Tibial nerve (tissue), 4 donors: Measurements from ENCODE around the gene STAMBP. TPM values are rescaled to one million over a fixed set of nuclear protein-coding genes. Genes with fewer than 3 reads are reported as not detected.

Source experiments
- DNase-seq, 2 donors: peaks; one replicate each; pipeline ENCODE4 v3.0.0-alpha.2; 2019; ENCODE audit warnings: low spot score in 2 of 2
- H3K27ac ChIP-seq, 4 donors: fragments of 200-600 bp; sonication (generic) in 3 of 4; one replicate each; pipeline ENCODE4 v1.5.1; 2017 to 2019; ENCODE audit warnings: mild to moderate bottlenecking in 1 of 4
- H3K27me3 ChIP-seq, 2 donors: fragments of 200-600 bp; sonication (generic) in 1 of 2; one replicate each; pipeline versions ENCODE4 v1.5.1 to v1.6.0; 2017 to 2019
- H3K36me3 ChIP-seq, 3 donors: fragments of 200-600 bp; sonication (generic); one replicate each; pipeline ENCODE4 v1.5.1; 2018 to 2019
- H3K4me1 ChIP-seq, 4 donors: fragments of 200-600 bp; sonication (generic) in 3 of 4; one replicate each; pipeline ENCODE4 v1.5.1; 2017 to 2019
- H3K4me3 ChIP-seq, 4 donors: fragments of 200-600 bp; sonication (generic) in 3 of 4; one replicate each; pipeline ENCODE4 v1.5.1; 2017 to 2019; ENCODE audit warnings: mild to moderate bottlenecking in 1 of 4, moderate library complexity in 1 of 4
- H3K9me3 ChIP-seq, 4 donors: fragments of 200-600 bp; sonication (generic) in 3 of 4; one replicate each; pipeline ENCODE4 v1.5.1; 2017 to 2019
- EP300 ChIP-seq, 2 donors: sonication (generic); formaldehyde crosslinking; IDR thresholded peaks; one replicate each; pipeline ENCODE4 v1.6.1; 2017; ENCODE audit warnings: antibody characterized with exemption in 2 of 2, mild to moderate bottlenecking in 1 of 2
- POLR2A ChIP-seq, 2 donors: fragments of 450-650 bp; IDR thresholded peaks; one replicate each; pipeline ENCODE4 v1.6.1; 2017; ENCODE audit warnings: antibody characterized with exemption in 2 of 2, mild to moderate bottlenecking in 2 of 2, moderate library complexity in 2 of 2
- WGBS, 2 donors: methylation state at CpG; one replicate each; pipeline ENCODE4 v1.1.5; 2018; 5-methylcytosine and 5-hydroxymethylcytosine counted together
- total RNA-seq, 4 donors: library from RNA; depleted of rRNA; stranded (reverse); fragments of >200 nt; gene quantifications; one replicate each; pipeline ENCODE4 v1.1.0, GENCODE V29; 2016
- TF ChIP-seq, protein P1 (sequence below), 5 experiments: fragments of 200-600 bp in 3 of 5; fragments of 450-650 bp in 2 of 5; sonication (generic) in 3 of 5; IDR thresholded peaks; one replicate each; pipeline ENCODE4 v1.5.1; 2016 to 2019; ENCODE audit warnings: antibody characterized with exemption in 5 of 5, mild to moderate bottlenecking in 3 of 5, moderate library complexity in 2 of 5

STAMBP gene
- total RNA-seq, 4 donors from 2014 or later, result 20.7 to 47.2 (median 24.8) TPM

DNA sequence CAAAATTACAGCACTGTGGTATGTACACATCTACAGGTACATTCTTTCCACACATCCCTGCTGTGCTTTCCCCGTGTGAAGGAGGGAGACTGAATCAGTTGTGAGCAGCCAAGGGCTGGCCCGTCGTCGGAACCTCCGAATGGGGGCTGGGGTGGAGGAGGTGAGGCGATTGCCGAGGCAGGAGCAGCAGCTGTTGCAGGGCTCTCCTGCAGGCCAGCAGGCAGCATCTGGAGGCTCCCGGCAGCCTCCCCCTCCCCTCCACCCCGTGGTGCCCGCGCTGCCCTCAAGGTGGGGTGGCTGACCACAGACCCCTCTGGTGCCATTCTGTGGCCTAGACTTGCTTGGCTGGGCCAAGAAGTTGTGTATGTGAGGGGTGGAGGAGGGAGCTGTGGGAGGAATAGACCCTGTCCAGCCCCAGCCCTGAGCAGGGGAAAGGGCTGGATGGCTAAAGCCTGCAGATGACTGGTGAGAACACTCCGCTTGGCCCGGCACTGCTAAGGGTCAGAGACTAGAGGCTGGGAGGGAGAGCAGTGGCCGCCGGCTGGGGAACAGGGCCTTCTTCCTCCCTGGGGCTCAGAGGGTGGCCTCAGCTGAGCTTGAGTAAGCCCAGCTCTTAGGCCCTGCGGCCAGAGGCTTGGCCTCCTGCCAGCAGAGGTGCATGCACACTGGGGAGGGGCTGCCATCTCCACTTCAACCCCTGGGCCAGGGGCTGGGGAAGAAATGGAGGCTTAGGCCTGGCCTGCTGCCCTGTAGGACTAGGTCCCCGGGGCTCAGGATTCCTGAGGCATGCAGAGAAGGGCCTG, 7.6 kb downstream of the STAMBP start:
- H3K4me1 ChIP-seq, result peaks cover 0 to 54% (median 9%) of the 10 kb centered on the region in 4 donors
- H3K27ac ChIP-seq, result peak overlapping the region in 1 of 4 donors; percentile 55
- no peak overlapping the region for H3K4me3 ChIP-seq
- TF ChIP-seq EP300 (IDR thresholded peaks at IDR 0.05), result no peak
- TF ChIP-seq, protein P1, sequence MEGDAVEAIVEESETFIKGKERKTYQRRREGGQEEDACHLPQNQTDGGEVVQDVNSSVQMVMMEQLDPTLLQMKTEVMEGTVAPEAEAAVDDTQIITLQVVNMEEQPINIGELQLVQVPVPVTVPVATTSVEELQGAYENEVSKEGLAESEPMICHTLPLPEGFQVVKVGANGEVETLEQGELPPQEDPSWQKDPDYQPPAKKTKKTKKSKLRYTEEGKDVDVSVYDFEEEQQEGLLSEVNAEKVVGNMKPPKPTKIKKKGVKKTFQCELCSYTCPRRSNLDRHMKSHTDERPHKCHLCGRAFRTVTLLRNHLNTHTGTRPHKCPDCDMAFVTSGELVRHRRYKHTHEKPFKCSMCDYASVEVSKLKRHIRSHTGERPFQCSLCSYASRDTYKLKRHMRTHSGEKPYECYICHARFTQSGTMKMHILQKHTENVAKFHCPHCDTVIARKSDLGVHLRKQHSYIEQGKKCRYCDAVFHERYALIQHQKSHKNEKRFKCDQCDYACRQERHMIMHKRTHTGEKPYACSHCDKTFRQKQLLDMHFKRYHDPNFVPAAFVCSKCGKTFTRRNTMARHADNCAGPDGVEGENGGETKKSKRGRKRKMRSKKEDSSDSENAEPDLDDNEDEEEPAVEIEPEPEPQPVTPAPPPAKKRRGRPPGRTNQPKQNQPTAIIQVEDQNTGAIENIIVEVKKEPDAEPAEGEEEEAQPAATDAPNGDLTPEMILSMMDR (IDR thresholded peaks at IDR 0.05), result no peak
- TF ChIP-seq POLR2A (IDR thresholded peaks at IDR 0.05), result no peak
- 71 to 76% methylated on average over 14 to 15 of the region's 17 CpGs for WGBS, 2 donors
- no peak for DNase-seq
- no peaks in the 10 kb centered on the region for H3K9me3 ChIP-seq
- H3K27me3 ChIP-seq, result no peaks in the 10 kb centered on the region
- peaks cover 0 to 48% (median 0%) of the 10 kb centered on the region in 3 donors for H3K36me3 ChIP-seq

DNA sequence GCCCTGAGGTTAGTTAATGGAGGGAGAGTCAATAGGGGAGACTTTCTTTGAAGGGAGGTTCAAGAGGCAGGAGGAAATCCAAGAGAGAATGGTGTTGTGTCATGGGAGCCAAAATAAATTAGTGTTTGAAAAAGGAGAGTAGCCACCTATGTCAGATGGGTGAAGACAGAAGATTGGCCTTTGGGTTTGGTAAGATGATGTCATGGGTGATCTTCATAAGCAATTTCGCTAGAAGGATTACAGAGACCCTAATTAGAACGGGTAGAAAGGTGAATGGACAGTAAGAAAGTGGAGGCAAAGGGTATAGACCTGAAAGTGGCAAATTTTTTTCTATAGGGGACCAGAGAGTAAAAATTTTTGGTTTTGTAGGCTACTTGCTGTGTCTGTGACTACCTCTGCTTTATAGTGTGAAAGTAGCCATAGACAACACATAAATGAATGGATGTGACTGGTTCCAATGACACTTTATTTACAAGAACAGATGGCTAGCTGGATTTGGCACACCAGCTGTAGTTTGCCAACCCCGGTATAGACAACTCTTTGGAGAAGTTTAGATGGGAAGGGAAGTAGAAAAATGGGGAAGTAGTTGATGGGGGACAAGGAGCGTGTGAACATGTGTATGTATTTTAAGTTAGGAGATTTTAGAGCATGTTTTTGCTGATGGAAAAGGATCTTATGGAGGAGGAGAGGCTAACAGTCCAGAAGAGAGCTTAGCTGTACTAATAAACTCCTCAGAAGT, 9.3 kb downstream of the STAMBP start:
- Histone ChIP-seq H3K4me1 (peaks cover 0 to 37% (median 4%) of the 10 kb centered on the region in 4 donors), H3K4me3 (no peak overlapping the region), H3K27me3 (no peaks in the 10 kb centered on the region), H3K36me3 (peaks cover 0 to 46% (median 0%) of the 10 kb centered on the region in 3 donors), H3K27ac (peak overlapping the region in 2 of 4 donors; percentile 55 to 72), H3K9me3 (no peaks in the 10 kb centered on the region)
- no peak for TF ChIP-seq EP300 (IDR thresholded peaks at IDR 0.05)
- TF ChIP-seq, protein P1 (IDR thresholded peaks at IDR 0.05), result no peak
- 83 to 88% methylated on average over 4 of the region's 4 CpGs for WGBS, 2 donors
- no peak for DNase-seq

DNA sequence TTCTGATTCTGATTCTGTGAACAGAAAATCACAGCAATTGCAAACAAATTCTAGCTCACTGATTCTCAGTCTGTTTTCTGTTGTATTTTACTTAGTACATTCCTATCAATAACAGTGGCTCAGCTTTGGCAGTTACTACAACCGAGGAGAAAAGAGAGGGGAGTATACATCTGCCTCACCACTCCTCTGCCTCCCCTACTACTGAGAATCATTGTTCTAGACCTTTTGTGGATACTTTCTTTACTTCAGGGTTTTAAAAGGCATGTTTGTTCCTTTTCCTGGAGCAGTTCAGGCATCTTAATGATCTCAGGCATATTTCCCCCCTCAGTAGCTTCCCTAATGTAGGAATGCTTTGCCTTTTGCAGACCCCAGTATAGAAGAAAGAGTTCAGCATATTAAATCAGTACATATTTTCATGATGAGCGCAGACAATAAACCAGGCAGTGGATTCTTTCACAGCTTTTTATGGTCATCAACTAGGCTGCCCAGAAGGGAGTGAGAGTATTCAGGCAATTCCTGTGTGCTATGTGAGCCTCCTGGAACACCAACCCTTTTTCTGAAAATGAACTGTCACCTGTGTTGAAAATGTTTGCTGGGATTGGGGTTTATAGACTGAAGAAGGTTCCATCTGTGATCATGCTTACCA, 10.3 kb downstream of the STAMBP start:
- no peaks in the 10 kb centered on the region for H3K27me3 ChIP-seq
- H3K36me3 ChIP-seq, result peaks cover 0 to 39% (median 0%) of the 10 kb centered on the region in 3 donors
- no peaks in the 10 kb centered on the region for H3K9me3 ChIP-seq
- DNase-seq, result no peak
- H3K4me3 ChIP-seq, result no peak overlapping the region
- 42 to 52% methylated on average over 2 of the region's 2 CpGs for WGBS, 2 donors
- H3K4me1 ChIP-seq, result peaks cover 0 to 29% (median 4%) of the 10 kb centered on the region in 4 donors
- peak overlapping the region in 2 of 4 donors; percentile 55 to 72 for H3K27ac ChIP-seq
- no peak for TF ChIP-seq EP300 (IDR thresholded peaks at IDR 0.05)
- TF ChIP-seq, protein P1 (IDR thresholded peaks at IDR 0.05), result no peak

DNA sequence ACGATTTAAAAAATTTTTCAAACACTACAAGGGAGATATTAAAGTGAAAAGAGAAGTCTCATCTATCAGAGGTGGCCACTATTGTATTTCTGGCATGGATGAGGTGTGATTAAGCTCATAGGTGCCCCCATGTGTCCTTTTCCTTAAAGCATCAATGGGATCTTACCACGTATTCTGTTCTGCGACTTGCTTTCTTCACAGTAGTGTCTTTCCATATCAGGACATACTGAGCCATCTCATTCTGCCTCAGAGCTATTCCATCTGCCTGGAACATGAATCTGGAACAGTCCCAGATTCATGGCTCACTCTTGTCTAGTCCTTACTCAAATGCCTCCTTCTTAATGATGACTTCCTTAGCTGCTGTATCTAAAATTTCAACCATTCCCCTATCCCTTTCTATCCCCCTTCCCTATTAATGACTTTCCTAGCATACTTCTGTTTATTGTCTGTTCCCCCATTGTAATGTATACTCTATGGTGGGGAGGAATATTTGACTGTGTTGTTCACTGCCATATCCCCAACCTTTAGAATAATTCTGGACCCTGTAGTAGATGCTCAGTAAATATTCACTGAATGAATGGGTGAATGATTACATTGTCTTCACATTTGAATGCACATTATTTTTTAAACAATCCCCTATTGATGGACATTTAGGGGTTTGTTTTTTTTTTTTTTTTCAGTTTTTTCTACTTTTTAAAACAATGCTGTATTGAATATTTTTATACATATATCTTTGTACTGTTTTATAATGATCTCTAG, 11.1 kb downstream of the STAMBP start:
- H3K4me1 ChIP-seq, result peaks cover 0 to 29% (median 4%) of the 10 kb centered on the region in 4 donors
- peak overlapping the region in 2 of 4 donors; percentile 55 to 72 for H3K27ac ChIP-seq
- no peaks in the 10 kb centered on the region for H3K27me3 ChIP-seq
- peaks cover 0 to 42% (median 0%) of the 10 kb centered on the region in 3 donors for H3K36me3 ChIP-seq
- no peaks in the 10 kb centered on the region for H3K9me3 ChIP-seq
- no peak for DNase-seq
- H3K4me3 ChIP-seq, result no peak overlapping the region
- 74 to 75% methylated on average over 3 of the region's 3 CpGs for WGBS, 2 donors
- TF ChIP-seq EP300 (IDR thresholded peaks at IDR 0.05) (no peak), POLR2A (IDR thresholded peaks at IDR 0.05) (no peak)
- TF ChIP-seq, protein P1 (IDR thresholded peaks at IDR 0.05), result no peak
